Activated CD8-positive, alpha-beta T cell treated with anti-CD3 and anti-CD28 coated beads for 36 hours (primary cell): ENCODE results near the gene ARMC6. TPM values are rescaled to one million over a fixed set of nuclear protein-coding genes. Genes with fewer than 3 reads are reported as not detected.

Experiments used
- ATAC-seq: fragments of 200-7000 bp; cut with Tn5 transposase; one replicate; pipeline ENCODE4 v1.10.0; 2021; ENCODE audit warnings: mild to moderate bottlenecking, moderate library complexity
- CTCF ChIA-PET: fragments of 350-600 bp; sonication (Branson Sonifier 250); formaldehyde crosslinking; loops from one replicate; lab custom pipeline; 2021; ENCODE audit warnings: antibody characterized with exemption; lab: Charles Lee
- POLR2A ChIA-PET: fragments of 350-600 bp; sonication (Branson Sonifier 250); formaldehyde crosslinking; loops from one replicate; lab custom pipeline; 2021; ENCODE audit warnings: antibody characterized with exemption; lab: Charles Lee
- DNase-seq: peaks from one replicate; pipeline ENCODE4 v3.0.0-alpha.2; 2020
- H3K27ac Mint-ChIP-seq: one replicate; pipeline ENCODE4 v1.8.0; 2021; ENCODE audit warnings: mild to moderate bottlenecking, mixed read lengths
- H3K27me3 Mint-ChIP-seq: one replicate; pipeline ENCODE4 v1.8.0; 2021; ENCODE audit warnings: mixed read lengths
- H3K36me3 Mint-ChIP-seq: one replicate; pipeline ENCODE4 v1.8.0; 2021; ENCODE audit warnings: low read depth, mixed read lengths
- H3K4me1 Mint-ChIP-seq: one replicate; pipeline ENCODE4 v1.8.0; 2021; ENCODE audit warnings: low read depth, mixed read lengths
- H3K4me3 Mint-ChIP-seq: one replicate; pipeline ENCODE4 v1.8.0; 2021; ENCODE audit warnings: mild to moderate bottlenecking, moderate library complexity, mixed read lengths
- H3K9me3 Mint-ChIP-seq: one replicate; pipeline ENCODE4 v1.8.0; 2021; ENCODE audit warnings: mixed read lengths
- CTCF ChIP-seq: fragments of 200-600 bp; IDR thresholded peaks from one replicate; pipeline ENCODE4 v1.8.0; 2022; ENCODE audit warnings: antibody characterized with exemption, mild to moderate bottlenecking
- intact Hi-C: fragments of 100-400 bp; cut with micrococcal nuclease; formaldehyde crosslinking; loops from one replicate; pipeline ENCODE4 v1.10.0; 2022
- total RNA-seq, 2 experiments: library from RNA; stranded (reverse); gene quantifications; one replicate each; pipeline ENCODE4 v1.2.3, GENCODE V29; 2021

Gene ARMC6
- total RNA-seq, 2 experiments from 2014 or later, result 34.2 to 42.8 TPM

- peaks cover 6% of the 10 kb centered on the region for H3K4me1 Mint-ChIP-seq
- H3K27me3 Mint-ChIP-seq, result no peaks in the 10 kb centered on the region
- TF ChIP-seq CTCF, result no peak
- no peak overlapping the region for H3K27ac Mint-ChIP-seq
- H3K4me3 Mint-ChIP-seq, result no peak overlapping the region
- no peaks in the 10 kb centered on the region for H3K9me3 Mint-ChIP-seq
- DNase-seq, result no peak
- CTCF ChIA-PET, result interaction anchor here (0.9 kb wide), 1 partner anchor 13 kb away, joined by 3 read pairs; no protein-coding TSS in a partner anchor
- POLR2A ChIA-PET, result no interaction called here
- intact Hi-C loops, result no loop called here
- H3K36me3 Mint-ChIP-seq, result peaks cover 14% of the 10 kb centered on the region
- no peak for ATAC-seq
Measured at GRCh38 chr19:19057720-19058119, 24.3 kb downstream of the ARMC6 start.

- intact Hi-C loops, result no loop called here
- Mint-ChIP-seq H3K4me1 (peaks cover 12% of the 10 kb centered on the region), H3K27me3 (no peaks in the 10 kb centered on the region), H3K27ac (no peak overlapping the region), H3K36me3 (peaks cover 6% of the 10 kb centered on the region), H3K9me3 (no peaks in the 10 kb centered on the region), H3K4me3 (no peak overlapping the region)
- DNase-seq (no peak), ATAC-seq (no peak)
- ChIA-PET POLR2A (interaction anchor here (0.6 to 1.2 kb wide), 4 partner anchors 14 to 50 kb away, joined by 3 to 4 read pairs (median 3); no protein-coding TSS in a partner anchor), CTCF (interaction anchor here (1.0 kb wide), 1 partner anchor 9 kb away, joined by 3 read pairs; no protein-coding TSS in a partner anchor)
- TF ChIP-seq CTCF, result no peak
Measured at GRCh38 chr19:19059018-19059836, 25.8 kb downstream of the ARMC6 start.

GRCh38 chr19:19059837-19060611 lies 26.6 kb downstream of the ARMC6 start:
- ChIA-PET CTCF (interaction anchor here (1.0 kb wide), 1 partner anchor 9 kb away, joined by 3 read pairs; no protein-coding TSS in a partner anchor), POLR2A (interaction anchor here (1.0 to 1.2 kb wide), 3 partner anchors 14 to 16 kb away, joined by 3 to 4 read pairs (median 3); no protein-coding TSS in a partner anchor)
- Mint-ChIP-seq H3K27me3 (no peaks in the 10 kb centered on the region), H3K4me3 (no peak overlapping the region), H3K27ac (no peak overlapping the region), H3K4me1 (peaks cover 15% of the 10 kb centered on the region), H3K36me3 (peaks cover 6% of the 10 kb centered on the region), H3K9me3 (no peaks in the 10 kb centered on the region)
- ATAC-seq (no peak), DNase-seq (no peak)
- TF ChIP-seq CTCF, result no peak
- intact Hi-C loops, result no loop called here

GRCh38 chr19:19061506-19061905 lies 28.1 kb downstream of the ARMC6 start:
- CTCF ChIA-PET, result interaction anchor here (1.7 kb wide), 1 partner anchor 84 kb away, joined by 6 read pairs; no protein-coding TSS in a partner anchor

More at GRCh38 chr19:19061506-19061905, 28.1 kb downstream of the ARMC6 start:
- POLR2A ChIA-PET, result interaction anchor here (1.1 kb wide), 1 partner anchor 334 kb away, joined by 3 read pairs; no protein-coding TSS in a partner anchor
- DNase-seq, result no peak
- Mint-ChIP-seq H3K4me3 (no peak overlapping the region), H3K4me1 (peaks cover 21% of the 10 kb centered on the region), H3K27ac (no peak overlapping the region), H3K36me3 (peaks cover 6% of the 10 kb centered on the region), H3K9me3 (no peaks in the 10 kb centered on the region), H3K27me3 (no peaks in the 10 kb centered on the region)
- intact Hi-C loops, result no loop called here
- TF ChIP-seq CTCF, result no peak
- no peak for ATAC-seq
